NCI-H345 (cell line): ENCODE measurements around the gene OR6C65.

Experiments used
- DNase-seq: peaks from one replicate; lab custom pipeline; 2025; lab: John Stamatoyannopoulos, UW

The OR6C65 gene

GRCh38 chr12:55446326-55446725 is 46.0 kb downstream of the OR6C65 start:
- peak; percentile 1 for DNase-seq

- DNase-seq: no peak
Measured at GRCh38 chr12:55448825-55449224, 48.5 kb downstream of the OR6C65 start.
